BE2C (cell line): Measurements from ENCODE around the gene SAYSD1.

Source experiments
- DNase-seq: peaks from one replicate; pipeline ENCODE4 v3.0.0-alpha.2; 2020
- H3K27me3 ChIP-seq: fragments of 250-450 bp; sonication (Bioruptor Pico); 2 replicates; pipeline ENCODE4 v1.5.1; 2020; ENCODE audit warnings: mild to moderate bottlenecking
- H3K36me3 ChIP-seq: fragments of 250-450 bp; sonication (Bioruptor Pico); 2 replicates; pipeline ENCODE4 v1.5.1; 2020; ENCODE audit warnings: mild to moderate bottlenecking
- H3K4me1 ChIP-seq: fragments of 250-450 bp; sonication (Bioruptor Pico); 2 replicates; pipeline ENCODE4 v1.5.1; 2020
- H3K4me3 ChIP-seq: 2 replicates; pipeline ENCODE4 v1.5.1; 2011; ENCODE audit warnings: low read depth, low read length
- H3K9me3 ChIP-seq: fragments of 250-450 bp; sonication (Bioruptor Pico); 2 replicates; pipeline ENCODE4 v1.5.1; 2020
- CTCF ChIP-seq: IDR thresholded peaks from 2 replicates; pipeline ENCODE4 v1.5.1; 2012; ENCODE audit warnings: mild to moderate bottlenecking, low read depth, low read length

The SAYSD1 gene

GRCh38 chr6:39063526-39063925 lies 51.5 kb downstream of the SAYSD1 start:
- H3K4me3 ChIP-seq, result no peak overlapping the region
- H3K4me1 ChIP-seq, result no peaks in the 10 kb centered on the region
- DNase-seq, result no peak
- peaks cover 9% of the 10 kb centered on the region for H3K27me3 ChIP-seq
- H3K9me3 ChIP-seq, result no peaks in the 10 kb centered on the region
- H3K36me3 ChIP-seq, result no peaks in the 10 kb centered on the region
- TF ChIP-seq CTCF, result no peak

- TF ChIP-seq CTCF, result no peak
- Histone ChIP-seq H3K4me1 (no peaks in the 10 kb centered on the region), H3K9me3 (no peaks in the 10 kb centered on the region), H3K36me3 (no peaks in the 10 kb centered on the region), H3K27me3 (peaks cover 9% of the 10 kb centered on the region), H3K4me3 (no peak overlapping the region)
- DNase-seq, result no peak
These were observed 52.8 kb downstream of the SAYSD1 start for GRCh38 chr6:39062014-39062740.

- Histone ChIP-seq H3K4me1 (no peaks in the 10 kb centered on the region), H3K36me3 (no peaks in the 10 kb centered on the region), H3K27me3 (peaks cover 5% of the 10 kb centered on the region), H3K4me3 (no peak overlapping the region), H3K9me3 (no peaks in the 10 kb centered on the region)
- no peak for DNase-seq
- TF ChIP-seq CTCF, result no peak
These were observed 53.4 kb downstream of the SAYSD1 start for GRCh38 chr6:39061588-39061987.

- Histone ChIP-seq H3K4me3 (no peak overlapping the region), H3K4me1 (no peaks in the 10 kb centered on the region), H3K27me3 (peaks cover 4% of the 10 kb centered on the region), H3K36me3 (no peaks in the 10 kb centered on the region), H3K9me3 (no peaks in the 10 kb centered on the region)
- no peak for TF ChIP-seq CTCF
- no peak for DNase-seq
These were observed 53.8 kb downstream of the SAYSD1 start for GRCh38 chr6:39061182-39061581.

- H3K4me1 ChIP-seq, result no peaks in the 10 kb centered on the region
- no peak for DNase-seq
- H3K27me3 ChIP-seq, result no peaks in the 10 kb centered on the region; the same call in 1 of the 2 replicates
- TF ChIP-seq CTCF, result no peak
- no peak overlapping the region for H3K4me3 ChIP-seq
- no peaks in the 10 kb centered on the region for H3K9me3 ChIP-seq
- no peaks in the 10 kb centered on the region for H3K36me3 ChIP-seq
These were observed 54.4 kb downstream of the SAYSD1 start for GRCh38 chr6:39060467-39061160.
